ENCODE measurements around the gene RPL26.

DNA sequence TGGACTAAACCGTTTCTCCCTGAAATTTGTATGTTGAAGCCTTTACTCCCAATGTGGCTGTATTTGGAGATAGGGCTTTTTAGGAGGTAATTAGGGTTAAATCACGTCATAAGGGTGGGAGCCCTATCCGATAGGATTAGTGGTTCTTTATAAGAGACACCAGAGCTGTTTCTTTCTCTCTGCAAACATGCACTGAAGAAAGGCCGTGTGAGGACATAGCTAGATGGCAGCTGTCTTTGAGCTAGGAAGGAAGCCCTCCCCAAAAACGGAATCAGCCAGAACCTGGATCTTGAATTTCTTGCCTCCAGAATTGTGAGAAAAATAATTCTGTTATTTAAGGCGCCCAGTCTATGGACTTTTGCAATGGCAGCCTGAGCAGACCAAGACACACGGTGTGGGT lies 29.3 kb downstream of the RPL26 start:
- no peak for TF ChIP-seq POLR2A (IDR thresholded peaks at IDR 0.05)
- TF ChIP-seq, protein P1, sequence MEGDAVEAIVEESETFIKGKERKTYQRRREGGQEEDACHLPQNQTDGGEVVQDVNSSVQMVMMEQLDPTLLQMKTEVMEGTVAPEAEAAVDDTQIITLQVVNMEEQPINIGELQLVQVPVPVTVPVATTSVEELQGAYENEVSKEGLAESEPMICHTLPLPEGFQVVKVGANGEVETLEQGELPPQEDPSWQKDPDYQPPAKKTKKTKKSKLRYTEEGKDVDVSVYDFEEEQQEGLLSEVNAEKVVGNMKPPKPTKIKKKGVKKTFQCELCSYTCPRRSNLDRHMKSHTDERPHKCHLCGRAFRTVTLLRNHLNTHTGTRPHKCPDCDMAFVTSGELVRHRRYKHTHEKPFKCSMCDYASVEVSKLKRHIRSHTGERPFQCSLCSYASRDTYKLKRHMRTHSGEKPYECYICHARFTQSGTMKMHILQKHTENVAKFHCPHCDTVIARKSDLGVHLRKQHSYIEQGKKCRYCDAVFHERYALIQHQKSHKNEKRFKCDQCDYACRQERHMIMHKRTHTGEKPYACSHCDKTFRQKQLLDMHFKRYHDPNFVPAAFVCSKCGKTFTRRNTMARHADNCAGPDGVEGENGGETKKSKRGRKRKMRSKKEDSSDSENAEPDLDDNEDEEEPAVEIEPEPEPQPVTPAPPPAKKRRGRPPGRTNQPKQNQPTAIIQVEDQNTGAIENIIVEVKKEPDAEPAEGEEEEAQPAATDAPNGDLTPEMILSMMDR (IDR thresholded peaks at IDR 0.05) = no peak

Measured in testis (tissue), 2 donors.